ENCODE measurements around the gene BUD31. TPM values are rescaled to one million over a fixed set of nuclear protein-coding genes. Genes with fewer than 3 reads are reported as not detected.
"Not testable (repeated sequence)": the region's sequence is repeated elsewhere in the genome, so short reads cannot be mapped to it uniquely, and the experiment has no call there.

Gene BUD31
- total RNA-seq, 1 experiment from 2014 or later: 104 TPM

DNA sequence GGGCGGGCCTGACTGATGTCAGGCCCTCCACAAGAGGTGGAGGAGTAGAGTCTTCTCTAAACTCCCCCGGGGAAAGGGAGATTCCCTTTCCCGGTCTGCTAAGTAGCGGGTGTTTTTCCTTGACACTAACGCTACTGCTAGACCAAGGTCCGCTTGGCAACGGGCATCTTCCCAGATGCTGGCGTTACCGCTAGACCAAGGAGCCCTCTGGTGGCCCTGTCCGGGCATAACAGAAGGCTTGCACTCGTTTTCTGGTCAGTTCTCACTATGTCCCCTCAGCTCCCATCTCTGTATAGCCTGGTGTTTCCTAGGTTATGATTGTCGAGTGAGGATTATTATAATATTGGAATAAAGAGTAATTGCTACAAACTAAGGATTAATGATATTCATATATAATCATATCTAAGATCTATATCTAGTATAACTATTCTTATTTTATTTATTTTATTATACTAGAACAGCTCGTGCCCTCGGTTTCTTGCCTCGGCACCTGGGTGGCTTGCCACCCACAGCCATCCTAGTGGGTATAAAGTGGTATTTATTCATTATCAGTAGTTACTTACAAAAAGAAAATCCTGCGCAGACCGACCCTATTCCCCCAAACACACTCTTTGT is 6.9 kb downstream of the BUD31 start:
- H3T11ph ChIP-seq (ENCODE audit: low read length); H4K91ac ChIP-seq (ENCODE audit: insufficient read length, low read depth, low read length); H3K27ac ChIP-seq (ENCODE audit: insufficient read length, low read depth, low read length); H3K79me2 ChIP-seq (ENCODE audit: insufficient read depth, low read length); H4K8ac ChIP-seq (replicated peaks; ENCODE audit: insufficient read length, low read depth, low read length); H3K4ac ChIP-seq (ENCODE audit: low read depth, low read length); H3K56ac ChIP-seq (ENCODE audit: insufficient read length, low read depth, low read length); H2BK15ac ChIP-seq (ENCODE audit: low read depth, low read length); H3K23me2 ChIP-seq (ENCODE audit: insufficient read length, low read depth, low read length, poor library complexity, severe bottlenecking); H2BK20ac ChIP-seq (ENCODE audit: low read depth, low read length, poor library complexity, severe bottlenecking); H3K27ac Mint-ChIP-seq; H2AFZ ChIP-seq (ENCODE audit: low read length); H3K23ac ChIP-seq (ENCODE audit: insufficient read length, low read depth, low read length); H3K14ac ChIP-seq (ENCODE audit: insufficient read depth, low read length); H3K18ac ChIP-seq (ENCODE audit: insufficient read length, low read depth, low read length); H4K20me1 ChIP-seq (ENCODE audit: control insufficient read depth, insufficient read depth, insufficient read length); H2BK5ac ChIP-seq (ENCODE audit: insufficient read length, low read length); H4K5ac ChIP-seq (ENCODE audit: insufficient read length, low read depth, low read length); H3K4me2 ChIP-seq (ENCODE audit: insufficient read depth, insufficient read length, low read length); H2BK120ac ChIP-seq (ENCODE audit: low read depth, low read length, poor library complexity, severe bottlenecking); H3K79me1 ChIP-seq (ENCODE audit: insufficient read depth, low read depth, low read length, poor library complexity, severe bottlenecking); H3K9ac ChIP-seq (ENCODE audit: extremely low read depth, insufficient read length, low read length); H2AK5ac ChIP-seq (ENCODE audit: insufficient read length, low read length); H3K9me3 Mint-ChIP-seq; H3K9me3 ChIP-seq (ENCODE audit: control insufficient read depth, low read depth, low read length); H2BK12ac ChIP-seq (ENCODE audit: insufficient read length, low read depth, low read length); H3K4me1 Mint-ChIP-seq; H3K4me1 ChIP-seq (ENCODE audit: insufficient read depth, low read length); H3K4me3 Mint-ChIP-seq; H3K27me3 Mint-ChIP-seq (ENCODE audit: low read depth); H3K27me3 ChIP-seq (ENCODE audit: insufficient read depth, low read length): not testable (repeated sequence)
- peak; percentile 72 for DNase-seq
- peaks cover 64 to 94% (median 89%) of the 10 kb centered on the region in 3 experiments; a peak in 6 of 7 replicates for H3K36me3 Mint-ChIP-seq (ENCODE audit: insufficient read depth in 1 of 3, low read depth in 3 of 3)
- TF ChIP-seq, protein P1, sequence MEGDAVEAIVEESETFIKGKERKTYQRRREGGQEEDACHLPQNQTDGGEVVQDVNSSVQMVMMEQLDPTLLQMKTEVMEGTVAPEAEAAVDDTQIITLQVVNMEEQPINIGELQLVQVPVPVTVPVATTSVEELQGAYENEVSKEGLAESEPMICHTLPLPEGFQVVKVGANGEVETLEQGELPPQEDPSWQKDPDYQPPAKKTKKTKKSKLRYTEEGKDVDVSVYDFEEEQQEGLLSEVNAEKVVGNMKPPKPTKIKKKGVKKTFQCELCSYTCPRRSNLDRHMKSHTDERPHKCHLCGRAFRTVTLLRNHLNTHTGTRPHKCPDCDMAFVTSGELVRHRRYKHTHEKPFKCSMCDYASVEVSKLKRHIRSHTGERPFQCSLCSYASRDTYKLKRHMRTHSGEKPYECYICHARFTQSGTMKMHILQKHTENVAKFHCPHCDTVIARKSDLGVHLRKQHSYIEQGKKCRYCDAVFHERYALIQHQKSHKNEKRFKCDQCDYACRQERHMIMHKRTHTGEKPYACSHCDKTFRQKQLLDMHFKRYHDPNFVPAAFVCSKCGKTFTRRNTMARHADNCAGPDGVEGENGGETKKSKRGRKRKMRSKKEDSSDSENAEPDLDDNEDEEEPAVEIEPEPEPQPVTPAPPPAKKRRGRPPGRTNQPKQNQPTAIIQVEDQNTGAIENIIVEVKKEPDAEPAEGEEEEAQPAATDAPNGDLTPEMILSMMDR (conservative IDR thresholded peaks at IDR 0.05): peak; percentile 79
- WGBS (ENCODE audit: extremely low coverage, insufficient read length, low lambda C conversion rate): no CpG with 5 or more reads among the region's 17 CpGs

All from H9 (cell line).